HG02943 (cell line): ENCODE data around the gene ENOSF1.

ENCODE experiments used
- ATAC-seq: cut with Tn5 transposase; IDR thresholded peaks from one replicate; pipeline ENCODE4 v1.9.1; 2021; ENCODE audit warnings: mild to moderate bottlenecking, low read depth, moderate library complexity; ENCODE audit not compliant: unreplicated experiment

Gene ENOSF1

DNA sequence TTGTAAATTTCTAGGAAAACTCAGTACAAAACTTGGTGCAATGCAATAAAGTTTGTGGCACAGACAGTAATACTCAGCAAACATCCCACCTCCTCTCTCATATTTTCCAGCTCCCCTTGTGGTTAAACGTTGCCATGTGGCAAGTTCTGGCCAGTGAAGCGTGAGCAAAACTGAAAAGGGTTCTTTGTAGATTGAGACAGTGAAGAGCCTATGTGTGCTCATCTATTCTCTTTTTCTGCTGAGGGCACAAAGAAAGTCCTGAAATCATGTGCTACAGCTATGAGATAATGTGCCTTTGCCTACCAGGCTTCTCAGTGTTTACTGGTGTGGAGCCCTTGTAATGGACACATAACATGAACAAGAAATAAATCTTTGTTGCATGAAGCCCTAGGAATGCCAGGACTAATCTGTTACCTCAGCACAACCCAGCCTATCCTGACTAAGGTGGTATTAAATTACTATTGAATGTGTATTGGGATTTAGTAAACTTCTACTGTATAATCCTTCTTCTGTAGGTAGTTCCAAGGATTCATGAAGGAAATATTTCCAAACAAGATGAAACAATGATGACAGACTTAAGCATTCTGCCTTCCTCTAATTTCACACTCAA, 67.9 kb downstream of the ENOSF1 start:
- ATAC-seq, result no peak

DNA sequence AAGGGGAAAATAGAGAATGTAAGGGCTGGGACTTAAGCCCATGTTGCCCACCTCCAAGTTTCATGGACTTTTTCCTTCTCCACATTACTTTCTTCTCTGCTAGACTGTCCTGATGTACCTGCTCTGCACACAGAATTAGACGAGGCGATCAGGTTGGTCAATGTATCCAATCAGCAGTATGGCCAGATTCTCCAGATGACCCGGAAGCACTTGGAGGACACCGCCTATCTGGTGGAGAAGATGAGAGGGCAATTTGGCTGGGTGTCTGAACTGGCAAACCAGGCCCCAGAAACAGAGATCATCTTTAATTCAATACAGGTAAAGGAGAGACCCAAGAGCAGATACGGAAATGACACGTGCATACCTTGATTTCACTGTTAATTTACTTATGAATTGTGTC, 71.2 kb downstream of the ENOSF1 start:
- no peak for ATAC-seq

DNA sequence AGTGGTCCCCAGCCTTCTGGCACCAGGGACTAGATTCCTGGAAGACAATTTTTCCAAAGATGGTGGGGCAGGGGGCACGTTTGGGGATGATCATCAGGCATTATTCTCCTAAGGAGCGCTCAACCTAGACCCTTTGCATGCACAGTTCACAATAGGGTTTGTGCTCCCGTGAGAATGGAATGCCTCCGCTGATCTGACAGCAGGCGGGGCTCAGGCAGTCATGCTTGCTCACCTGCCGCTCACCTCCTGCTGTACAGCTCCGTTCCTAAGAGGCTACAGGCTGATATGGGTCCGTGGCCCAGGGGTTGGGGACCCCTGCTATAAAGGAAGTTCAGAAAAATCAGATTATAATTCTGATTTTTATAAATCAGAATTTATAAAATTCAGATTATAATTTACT, 77.3 kb downstream of the ENOSF1 start:
- ATAC-seq, result no peak

DNA sequence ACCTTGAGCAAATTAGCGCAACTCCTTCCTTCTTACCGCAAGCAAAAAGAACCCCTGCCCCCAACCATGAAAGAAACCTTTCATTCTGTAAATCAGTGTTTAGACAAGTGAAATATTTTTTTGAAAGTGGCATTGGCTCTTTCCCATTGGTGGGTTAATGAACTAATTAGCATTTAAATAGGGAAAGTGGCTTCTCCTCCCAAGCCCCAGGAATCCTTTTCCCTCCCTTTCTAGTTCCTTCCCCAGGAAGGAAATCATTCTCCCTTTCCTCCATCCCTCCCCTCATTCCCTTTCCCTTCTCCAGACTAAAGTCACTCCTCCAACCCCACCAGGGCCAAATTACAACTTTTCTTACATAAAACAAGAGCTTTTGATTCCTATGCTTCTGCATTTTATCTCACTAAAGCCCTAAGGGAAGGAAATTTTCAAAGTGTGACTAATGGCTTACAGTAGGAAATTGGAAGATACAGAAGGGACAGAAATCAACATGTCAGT, 77.8 kb downstream of the ENOSF1 start:
- ATAC-seq, result no peak

DNA sequence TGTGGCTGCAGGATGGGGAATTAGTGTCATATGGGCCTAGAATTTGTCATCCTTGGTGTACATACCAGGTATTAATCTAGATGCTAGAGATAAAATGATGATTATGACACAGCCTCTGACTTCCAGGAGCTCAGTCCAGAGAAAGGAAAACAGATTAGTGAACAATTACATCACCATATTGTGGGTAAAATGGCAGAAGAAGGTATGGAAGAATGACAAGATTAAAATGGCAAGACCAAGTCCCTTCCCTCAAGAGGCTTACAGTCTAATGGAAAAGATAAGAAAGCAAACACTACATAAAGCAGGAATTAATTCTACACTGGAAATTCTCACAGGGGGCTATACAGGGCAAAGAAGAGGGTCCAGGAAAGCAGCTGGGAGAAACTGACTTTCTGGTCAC, 80.9 kb downstream of the ENOSF1 start:
- no peak for ATAC-seq

DNA sequence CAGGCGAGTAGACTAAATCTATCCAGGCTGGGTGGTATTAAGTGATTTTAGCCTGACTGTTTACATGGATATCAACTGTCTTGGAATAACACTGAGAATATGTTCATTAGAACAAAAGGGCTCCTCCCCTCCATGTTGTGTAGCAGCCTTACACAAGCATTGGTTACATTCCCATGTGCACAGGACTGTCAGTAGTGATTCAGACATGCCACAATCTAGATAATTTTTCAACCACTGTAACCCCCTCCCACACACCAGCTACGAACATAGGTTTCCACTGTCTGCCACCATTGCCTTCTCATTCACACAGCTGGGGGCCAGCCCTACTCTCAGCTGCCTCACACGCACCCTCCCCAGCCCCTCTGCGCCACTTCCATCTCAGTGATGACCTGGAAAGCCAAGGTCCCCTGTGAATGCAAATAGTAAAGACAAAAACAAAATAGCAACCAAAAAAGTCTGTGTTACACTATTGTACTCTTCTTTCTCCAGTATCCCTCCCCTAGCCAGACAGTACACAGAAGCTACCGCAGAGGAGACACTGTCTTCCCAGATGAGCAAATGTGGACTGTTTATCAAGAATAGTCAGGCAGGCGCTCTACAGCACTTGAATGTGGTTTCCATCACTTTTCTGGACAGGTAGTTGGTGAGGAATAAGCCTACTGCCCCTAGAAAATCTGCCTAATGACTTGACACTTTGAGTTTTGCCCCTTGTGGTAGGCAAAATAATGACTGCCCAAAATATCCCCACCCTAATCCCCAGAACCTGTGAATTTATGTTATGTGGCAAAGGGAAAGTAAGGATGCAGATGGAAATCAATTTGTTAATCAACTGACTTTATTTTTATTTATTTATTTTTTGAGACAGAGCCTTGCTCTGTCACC, 82.9 kb downstream of the ENOSF1 start:
- ATAC-seq, result no peak

DNA sequence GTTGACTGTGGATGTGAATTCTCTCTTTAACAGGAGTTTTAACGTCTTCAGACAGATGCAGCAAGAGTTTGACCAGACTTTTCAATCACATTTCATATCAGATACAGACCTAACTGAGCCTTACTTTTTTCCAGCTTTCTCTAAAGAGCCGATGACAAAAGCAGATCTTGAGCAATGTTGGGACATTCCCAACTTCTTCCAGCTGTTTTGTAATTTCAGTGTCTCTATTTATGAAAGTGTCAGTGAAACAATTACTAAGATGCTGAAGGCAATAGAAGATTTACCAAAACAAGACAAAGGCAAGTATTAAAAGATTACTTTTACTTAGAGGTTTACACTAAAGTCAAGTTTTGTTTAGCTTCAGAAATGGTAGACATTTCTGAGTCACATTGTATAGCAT, 85.2 kb downstream of the ENOSF1 start:
- ATAC-seq, result no peak

DNA sequence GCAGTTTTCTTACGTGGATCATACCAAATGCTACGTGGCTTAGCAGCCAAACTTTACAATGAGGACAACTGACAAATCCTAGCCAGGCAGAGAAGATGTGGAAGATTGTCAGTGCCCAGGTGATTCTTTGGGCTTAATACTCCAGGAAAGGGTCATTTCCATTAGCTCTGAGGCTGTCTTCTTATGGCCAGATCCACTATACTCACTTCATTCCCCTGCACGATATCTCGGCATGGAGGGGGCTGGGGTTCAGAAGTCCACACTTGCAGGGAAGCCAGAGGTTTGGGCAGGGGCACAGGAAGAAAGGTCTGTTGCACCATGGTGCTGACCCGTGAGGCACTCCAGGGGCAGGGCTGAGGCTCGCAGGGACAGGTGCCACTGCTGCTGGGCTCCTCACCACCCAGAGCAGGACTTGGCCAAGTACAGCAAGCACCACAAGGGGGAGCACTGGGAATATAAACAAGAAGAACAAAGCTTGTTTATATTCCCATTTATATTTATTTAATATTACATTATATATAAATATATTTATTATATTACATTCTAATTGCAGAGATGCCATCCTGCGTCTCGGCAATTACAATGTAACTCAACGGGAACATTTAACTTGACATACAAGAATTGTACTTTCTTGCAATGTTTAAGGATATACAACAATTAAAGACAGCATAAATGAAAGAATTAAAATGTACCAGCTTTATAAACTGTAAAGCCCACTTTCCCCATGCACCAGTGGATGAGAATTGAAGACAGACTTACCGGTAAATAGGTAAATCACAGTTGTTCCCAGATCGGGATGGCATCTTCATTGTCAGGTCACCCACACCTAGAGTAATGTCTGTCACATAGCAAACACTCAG, 88.4 kb downstream of the ENOSF1 start:
- no peak for ATAC-seq

DNA sequence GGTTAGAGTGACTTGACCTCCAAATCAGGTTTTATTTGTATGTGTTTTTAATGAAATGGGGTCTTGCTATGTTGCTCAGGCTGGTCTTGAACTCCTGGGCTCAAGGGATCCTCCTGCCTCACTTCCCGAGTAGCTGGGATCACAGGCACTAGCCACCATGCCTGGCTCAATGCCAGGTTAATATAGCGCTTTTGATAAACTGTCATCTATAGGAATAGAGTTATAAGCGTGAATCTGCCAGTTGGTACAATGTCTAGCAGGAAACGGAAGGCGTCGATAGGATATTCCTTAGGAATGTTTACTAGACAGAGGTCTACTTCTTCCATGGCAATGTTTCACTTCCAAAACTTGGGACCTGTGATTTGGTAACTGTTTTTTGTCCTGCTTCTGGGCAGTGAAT, 90.1 kb downstream of the ENOSF1 start:
- no peak for ATAC-seq

DNA sequence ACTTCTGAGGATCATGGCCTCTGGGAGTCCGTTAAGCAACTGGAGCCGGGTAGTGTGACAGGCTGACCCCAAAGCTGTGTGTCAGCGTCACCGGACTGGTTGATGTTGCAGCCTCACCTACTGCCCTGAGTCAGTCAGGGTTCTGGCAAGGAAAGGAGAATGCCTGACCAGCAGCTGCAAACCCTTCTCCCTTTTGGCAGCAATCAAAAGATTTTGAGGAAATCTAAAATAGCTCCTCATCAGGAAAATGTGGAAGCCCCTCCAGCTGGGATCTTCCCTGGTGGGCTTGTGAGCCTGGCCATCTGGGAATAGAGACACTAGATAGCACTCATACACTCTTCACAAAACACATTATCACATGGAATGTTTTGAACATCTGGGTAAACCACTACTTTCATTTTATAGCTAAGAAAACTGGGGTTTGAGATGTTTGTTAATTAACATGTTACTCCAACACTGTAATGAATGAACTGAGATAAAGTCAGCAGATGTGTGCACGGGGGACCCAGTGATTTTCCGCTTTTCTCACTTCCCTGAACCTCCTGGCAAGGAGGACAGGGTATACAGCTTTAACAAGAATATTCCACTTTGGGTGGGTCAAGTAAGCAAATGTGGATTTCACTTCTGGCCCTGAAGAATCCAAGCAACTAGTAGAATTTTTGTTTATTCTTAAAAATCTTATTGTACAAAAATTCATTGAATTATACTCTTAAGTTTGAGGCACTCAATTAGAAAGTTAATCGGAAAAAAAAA, 91.0 kb downstream of the ENOSF1 start:
- no peak for ATAC-seq
